Frontal cortex (tissue), 4 donors: ENCODE data around the gene BBS12. TPM values are rescaled to one million over a fixed set of nuclear protein-coding genes. Genes with fewer than 3 reads are reported as not detected.

Experiments used
- DNase-seq, 2 donors: peaks; one replicate each; pipeline ENCODE4 v3.0.0; 2012; ENCODE audit warnings: low spot score in 2 of 2
- FAIRE-seq: peaks from 2 replicates; lab custom pipeline; 2012; peaks lifted over from hg19 to GRCh38; lab: Jason Lieb, UNC
- total RNA-seq: library from RNA; depleted of rRNA; stranded (reverse); fragments of >200 nt; gene quantifications from one replicate; pipeline ENCODE4 v1.2.3, GENCODE V29; 2014
- donor health status: control.
- donor health status: control.
- donor health status: control.

Gene BBS12
- total RNA-seq, 1 donor from 2014 or later, result 16.3 TPM

DNA sequence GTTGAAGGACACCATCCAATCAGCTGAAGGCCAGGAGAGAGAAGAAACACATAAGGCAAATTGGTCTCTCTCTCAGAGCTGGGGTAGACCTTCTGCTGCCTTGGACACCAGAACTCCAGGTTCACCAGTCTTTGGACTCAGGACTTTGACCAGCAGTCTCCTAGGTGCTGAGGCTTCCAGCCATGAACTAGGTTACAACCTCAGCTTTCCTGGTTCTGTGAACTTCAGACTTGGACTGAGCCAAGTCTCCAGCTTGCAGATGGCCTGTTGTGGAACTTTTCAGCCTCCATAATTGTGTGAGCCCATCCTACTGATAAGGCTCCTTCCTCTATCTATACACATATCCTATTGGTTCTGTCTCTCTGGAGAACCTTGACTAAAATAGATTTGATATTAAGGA lies 20.6 kb upstream of the BBS12 start:
- no peak for FAIRE-seq

DNA sequence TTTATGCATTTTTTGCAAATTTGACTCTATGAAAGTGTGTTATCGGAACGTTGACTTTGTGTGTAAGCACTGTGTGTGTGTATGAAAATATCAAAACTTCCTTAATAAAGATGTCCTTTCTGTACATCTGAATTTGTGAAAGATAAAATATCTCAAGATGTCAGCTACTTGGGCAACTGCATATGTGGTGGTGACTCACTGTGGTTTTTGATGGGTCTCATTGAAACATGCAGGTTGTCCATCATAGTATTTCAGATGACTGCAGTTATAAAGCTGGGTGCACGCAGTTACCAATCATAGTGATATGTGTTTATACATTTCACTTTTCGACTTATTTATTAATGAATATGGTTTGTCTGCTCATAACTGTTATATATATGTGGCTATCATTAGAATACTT lies 19.7 kb upstream of the BBS12 start:
- DNase-seq, result no peak
- no peak for FAIRE-seq

More for the DNA sequence above, 20.6 kb upstream of the BBS12 start:
- DNase-seq, result no peak

DNA sequence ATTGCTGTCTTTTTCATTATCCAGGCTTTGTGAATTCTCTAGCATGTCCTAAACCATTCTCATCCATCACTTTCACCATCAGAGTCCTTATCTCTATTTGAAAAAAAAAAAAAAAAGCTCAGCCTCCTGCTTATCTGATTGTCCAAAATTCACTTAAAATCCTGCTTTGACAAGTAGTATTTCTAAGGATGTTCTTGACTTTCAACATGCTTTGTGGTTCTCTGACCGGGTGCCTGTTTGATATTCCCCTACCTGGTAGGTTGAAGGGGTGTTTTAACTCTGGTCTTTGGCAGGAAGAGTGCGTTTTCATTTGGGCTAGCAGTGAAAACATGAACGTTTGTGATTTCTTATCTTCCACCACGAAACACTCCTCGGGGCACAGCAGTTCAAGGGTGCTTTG lies 17.3 kb upstream of the BBS12 start:
- FAIRE-seq, result no peak

DNA sequence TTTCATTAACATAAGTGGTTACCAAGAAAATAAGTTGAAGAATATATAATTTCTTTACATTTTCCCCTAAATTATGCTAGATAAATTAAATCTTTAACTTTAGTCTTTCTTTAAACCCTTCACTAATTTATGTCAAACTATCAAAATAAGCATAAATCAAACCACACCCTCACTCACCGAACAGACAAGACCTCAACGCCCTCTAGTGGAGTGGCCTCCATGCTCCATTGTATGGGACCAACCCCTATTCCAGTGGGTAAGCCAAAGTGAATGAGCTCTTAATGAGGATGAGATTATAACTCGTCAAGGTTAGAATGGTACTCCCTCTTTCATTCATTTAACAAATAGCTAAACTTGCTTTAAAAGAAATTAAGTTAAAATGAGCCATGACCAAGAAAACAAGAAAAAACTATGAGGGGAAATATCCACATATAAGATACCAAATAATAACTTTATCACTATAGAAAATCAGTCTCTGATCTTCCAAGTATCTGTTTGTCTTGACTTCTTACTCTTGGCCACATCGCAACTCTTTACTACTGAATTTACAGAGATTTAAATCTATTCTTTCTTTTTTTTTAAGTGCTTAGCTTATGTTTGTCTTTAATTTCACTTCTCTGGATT lies 15.6 kb upstream of the BBS12 start:
- FAIRE-seq (peak; percentile 65), DNase-seq (peak in 1 of 2 donors; percentile 30)

More for the DNA sequence above, 17.3 kb upstream of the BBS12 start:
- DNase-seq, result no peak

DNA sequence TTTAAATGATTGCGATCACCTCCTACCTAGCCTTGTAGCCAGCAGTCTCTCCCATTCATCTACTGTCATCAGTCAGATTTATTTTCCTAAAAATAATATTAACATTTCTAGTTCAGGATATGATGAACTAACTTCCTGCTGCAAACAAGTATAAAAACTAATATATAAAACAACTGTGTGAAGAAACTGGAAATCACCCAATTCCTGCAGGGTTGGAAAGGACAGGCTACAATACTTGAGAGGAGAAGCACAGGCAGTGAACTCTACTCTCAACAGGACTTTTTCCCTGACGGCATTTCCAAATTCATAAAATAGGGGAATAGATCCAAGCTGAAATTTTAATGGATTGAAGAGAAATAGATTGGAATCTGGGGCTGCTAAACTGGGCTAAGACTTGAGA lies 14.2 kb upstream of the BBS12 start:
- DNase-seq (no peak), FAIRE-seq (no peak)

DNA sequence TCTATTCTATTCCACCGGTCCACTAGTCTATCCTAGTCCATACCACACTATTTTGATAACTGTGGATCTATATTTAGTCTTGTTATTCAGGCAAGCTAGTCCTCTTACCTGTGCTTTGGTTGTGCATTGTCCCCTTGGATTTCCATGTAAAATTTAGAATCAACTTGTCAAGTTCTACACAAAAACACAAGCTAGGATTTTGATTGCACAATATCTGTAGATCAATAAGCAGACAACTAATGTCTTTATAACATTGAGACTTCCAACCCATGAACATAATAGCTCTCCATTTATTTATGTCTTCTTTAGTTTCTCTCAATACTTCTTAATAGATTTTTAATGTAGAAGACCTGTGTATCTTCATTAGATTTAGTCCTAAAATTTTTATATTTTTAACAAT lies 10.2 kb upstream of the BBS12 start:
- DNase-seq (no peak), FAIRE-seq (peak; percentile 39)

DNA sequence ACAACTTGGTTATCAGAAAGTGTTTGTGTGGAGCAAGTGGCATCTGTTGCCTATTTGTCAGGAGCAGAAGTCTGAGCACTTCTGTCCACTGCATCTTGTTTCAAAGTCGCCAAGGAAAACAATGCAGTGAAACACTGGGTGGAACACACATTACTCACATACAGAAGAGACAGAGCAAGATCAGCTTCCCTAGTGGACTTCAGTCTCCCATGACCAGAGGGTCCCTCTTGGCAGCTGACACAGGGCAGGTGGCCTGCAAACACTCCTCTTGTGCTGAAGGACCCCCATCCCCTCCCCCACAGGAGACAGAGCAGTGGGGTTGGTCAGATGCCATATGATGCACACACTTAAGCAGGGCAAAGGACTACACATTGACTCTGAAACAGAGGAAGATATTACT lies 3.6 kb upstream of the BBS12 start:
- FAIRE-seq, result no peak
- DNase-seq, result no peak

DNA sequence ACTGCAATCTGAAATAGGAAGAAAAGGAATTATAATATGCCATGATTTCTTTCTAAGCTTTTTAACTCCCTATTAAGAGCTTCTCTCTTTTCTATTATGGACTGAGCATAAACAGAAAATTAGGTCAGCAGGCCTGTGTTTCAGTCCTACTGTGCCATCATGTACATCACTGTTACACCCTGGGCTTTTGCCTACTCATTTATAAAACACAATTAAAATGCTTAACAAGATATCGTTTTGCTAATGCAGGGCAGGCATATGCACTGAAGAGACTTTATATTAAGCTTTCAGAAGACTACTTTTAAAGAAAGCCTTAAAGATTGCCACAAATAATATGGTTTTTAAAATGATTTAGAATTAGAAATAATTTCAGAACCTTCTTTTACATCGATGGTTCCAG lies 828 bp upstream of the BBS12 start:
- no peak for DNase-seq
- no peak for FAIRE-seq

DNA sequence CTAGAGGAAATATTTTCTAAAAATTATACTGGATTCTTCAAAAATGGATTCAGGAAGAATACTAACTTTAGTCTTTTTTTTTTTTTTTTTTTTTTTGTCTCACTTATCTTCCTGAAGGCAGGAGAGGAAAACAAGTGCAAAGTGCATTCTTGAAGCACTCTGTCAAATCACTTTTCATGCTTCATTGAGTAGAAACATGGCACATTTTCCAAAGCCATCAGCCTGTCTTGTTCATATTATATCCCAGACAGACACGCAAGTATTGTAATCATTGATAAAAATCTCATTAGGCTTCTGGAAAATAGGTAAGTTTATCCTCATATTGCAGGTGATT lies 1.2 kb downstream of the BBS12 start:
- DNase-seq (no peak), FAIRE-seq (no peak)

DNA sequence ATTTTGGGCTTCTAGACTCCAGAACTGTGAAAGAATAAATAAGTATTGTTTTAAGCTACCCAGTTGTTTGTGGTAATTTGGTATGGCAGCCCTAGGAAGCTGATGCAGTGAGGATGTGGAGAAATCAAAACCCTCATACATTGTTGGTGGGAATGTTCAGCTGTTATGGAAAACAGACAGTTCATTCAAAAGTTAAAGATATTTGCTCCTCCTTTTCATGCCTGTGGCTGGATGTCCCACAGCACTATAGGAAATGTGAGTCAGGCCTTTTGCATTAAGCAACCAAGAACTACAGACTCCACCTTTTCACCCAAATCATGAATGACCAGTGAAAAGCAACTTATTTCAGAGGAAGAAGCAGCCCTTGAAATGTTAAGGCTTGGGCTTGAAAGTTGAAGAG lies 6.7 kb downstream of the BBS12 start:
- DNase-seq (no peak), FAIRE-seq (no peak)

DNA sequence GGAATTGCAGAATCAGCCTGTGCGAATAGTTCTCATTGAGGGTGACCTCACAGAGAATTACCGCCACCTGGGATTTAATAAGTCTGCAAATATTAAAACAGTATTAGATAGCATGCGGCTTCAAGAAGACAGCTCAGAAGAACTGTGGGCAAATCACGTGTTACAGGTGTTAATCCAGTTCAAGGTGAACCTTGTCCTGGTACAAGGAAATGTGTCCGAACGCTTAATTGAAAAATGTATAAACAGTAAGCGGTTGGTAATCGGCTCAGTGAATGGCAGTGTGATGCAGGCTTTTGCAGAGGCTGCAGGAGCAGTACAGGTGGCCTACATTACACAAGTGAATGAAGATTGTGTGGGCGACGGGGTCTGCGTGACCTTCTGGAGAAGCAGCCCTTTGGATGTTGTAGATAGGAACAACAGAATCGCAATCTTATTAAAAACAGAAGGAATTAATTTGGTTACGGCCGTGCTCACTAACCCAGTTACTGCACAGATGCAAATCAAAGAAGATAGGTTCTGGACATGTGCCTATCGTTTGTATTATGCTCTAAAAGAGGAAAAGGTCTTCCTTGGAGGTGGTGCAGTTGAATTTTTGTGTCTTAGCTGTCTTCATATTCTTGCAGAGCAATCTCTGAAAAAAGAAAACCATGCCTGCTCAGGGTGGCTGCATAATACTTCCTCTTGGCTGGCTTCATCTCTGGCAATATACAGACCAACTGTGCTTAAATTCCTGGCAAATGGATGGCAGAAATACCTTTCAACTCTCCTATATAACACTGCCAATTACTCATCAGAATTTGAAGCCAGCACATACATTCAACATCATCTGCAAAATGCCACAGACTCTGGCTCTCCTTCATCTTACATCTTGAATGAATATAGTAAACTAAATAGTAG lies 10.7 kb downstream of the BBS12 start:
- DNase-seq (no peak), FAIRE-seq (no peak)

DNA sequence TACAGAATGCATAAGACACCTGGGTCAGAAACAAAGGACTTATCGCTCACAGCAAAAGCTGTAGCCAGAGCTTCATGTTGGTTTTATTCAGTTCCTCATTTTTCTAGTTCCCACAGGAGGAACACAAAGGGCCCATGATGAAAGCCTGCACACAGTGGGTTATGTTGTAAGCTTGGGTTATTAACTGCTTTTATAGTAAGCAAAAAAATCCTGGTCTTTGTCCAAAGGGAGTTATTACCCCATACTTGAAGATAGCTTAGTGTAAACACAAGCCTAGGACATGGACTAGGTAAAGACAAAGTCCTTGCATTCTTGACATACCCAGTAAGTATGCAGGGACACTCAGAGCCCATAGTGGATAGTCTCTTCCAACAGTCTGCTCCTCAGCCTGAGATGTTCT lies 11.7 kb downstream of the BBS12 start:
- FAIRE-seq (no peak), DNase-seq (no peak)

DNA sequence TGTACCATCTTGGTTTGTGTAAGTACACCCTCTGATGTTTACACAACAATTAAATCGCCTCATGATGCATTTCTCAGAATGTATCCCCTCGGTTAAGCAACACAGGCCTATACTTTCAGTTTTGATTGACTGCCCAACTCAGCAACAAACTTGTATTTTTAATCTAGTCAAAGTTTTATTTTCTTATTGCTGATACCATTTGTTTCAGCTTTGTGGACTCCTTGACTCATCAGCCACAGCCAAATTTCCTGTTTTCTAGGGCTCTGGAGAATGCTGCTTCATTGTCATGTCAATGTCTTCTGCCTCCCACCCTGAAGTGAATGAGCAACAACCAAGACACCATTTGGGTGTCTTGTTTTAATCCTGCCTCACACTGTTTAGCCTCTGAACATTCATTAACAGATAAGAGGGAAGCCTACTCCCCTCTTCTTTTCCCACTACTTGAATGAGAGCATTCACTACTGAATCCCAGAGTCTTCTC lies 14.0 kb downstream of the BBS12 start:
- no peak for DNase-seq

DNA sequence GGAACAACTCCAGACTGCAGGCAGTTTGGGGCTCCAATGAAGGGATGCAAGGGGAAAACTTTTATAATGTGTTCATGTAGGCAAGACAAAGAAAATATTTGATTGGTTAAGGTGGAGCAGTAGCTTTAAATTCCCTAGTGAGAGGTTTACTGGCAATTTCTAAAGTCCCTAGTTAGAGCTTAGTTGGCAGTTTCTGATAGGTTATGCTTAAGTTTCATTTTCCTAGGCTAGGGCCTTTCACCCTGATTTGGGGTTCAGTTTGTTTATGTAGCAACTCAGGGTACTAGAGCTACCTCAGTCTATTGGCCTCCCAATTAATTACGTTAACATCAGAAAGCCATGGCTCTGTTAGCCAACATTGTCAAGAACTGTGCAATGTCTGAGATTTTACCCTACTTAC lies 14.6 kb downstream of the BBS12 start:
- FAIRE-seq (no peak), DNase-seq (no peak)

More for the DNA sequence above, 14.0 kb downstream of the BBS12 start:
- FAIRE-seq, result no peak

DNA sequence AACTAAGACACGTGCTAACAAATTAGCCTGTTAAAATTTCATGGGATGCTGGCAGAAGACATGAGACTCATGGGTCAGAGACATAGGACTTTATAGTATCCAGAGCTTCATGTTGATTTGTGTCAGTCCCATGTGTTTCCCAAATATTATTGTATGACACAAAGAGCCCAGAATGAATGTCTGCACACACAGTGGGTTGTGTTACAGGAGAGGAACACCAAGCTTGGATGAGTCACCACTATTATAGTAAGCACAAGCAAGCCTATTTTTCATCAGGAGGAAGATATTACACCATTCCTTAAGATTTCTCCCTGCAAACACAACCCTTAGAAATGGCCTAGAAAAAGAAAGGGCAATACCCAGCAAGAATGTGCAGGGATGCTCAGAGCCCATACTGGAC lies 15.4 kb downstream of the BBS12 start:
- FAIRE-seq (no peak), DNase-seq (no peak)

DNA sequence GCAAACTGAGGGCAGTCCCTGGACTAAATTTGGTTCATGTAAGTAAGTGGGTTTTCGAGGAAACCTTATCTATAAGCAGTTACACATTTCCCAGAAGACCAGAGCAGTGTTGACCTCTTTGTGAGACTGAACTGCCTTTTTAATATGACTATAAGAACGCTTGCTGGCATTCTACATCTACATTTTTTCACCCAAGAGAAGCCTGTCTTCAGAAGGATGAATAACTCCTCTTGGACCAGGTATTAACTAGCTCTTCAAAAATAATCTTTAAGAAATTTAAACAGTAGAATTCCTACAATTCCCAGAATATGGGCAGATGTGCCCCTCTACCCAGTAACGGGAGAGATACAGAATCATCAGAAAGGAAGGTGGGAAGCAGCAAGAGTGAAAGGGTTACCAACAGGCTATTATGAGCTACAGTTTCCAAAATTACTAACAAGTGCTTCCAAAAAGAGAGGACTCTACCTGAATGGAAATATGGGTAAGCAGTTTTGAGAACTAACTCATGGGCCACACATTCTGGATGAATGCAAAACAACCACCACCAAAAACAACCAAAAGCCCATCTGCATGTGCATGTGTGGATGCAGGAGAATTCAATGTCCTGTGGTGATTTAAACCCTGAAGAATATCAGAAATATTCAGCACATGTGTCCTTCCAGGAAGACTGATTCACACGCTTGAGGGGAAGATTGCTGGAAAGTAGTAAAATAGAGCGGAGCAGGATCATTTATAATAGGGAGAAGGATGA lies 17.4 kb downstream of the BBS12 start:
- no peak for FAIRE-seq
- no peak for DNase-seq

DNA sequence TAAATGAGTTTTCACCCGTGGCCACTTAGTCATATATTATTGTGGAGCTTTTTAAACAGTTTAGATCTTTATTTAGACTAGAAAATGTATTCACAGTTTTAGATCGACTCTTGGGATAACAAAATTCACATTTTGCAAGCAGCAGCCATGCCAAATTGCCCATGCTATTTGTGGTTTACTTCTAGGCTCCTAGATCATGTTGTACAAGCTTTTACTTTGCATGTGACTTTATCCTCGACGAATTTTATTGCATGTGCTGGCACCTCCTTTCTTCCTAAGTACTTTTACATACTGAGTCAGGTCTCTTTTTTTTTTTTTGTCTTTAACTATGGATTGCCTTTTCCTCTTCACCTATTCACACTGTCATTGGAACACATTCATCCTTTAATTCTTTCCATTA lies 23.2 kb downstream of the BBS12 start:
- no peak for DNase-seq
- FAIRE-seq, result no peak

DNA sequence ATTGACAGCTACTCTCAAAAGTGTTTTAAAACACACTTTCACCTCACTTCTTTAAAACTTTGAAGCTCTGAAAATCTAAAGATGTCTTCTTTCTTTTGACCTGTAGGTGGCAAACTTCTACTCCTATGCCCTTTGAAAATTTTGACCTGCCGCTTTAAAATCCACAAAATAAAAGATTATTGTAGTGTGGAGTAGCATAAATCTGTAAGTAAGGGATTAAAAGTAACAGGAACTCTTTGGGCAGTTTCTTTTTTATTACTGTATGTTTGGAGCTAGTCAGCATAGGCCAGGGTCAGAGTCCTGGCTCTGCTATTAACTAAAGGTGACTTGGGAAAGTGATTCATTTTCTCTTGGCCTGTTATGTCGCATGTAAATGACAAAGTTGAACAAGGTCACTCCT lies 25.5 kb downstream of the BBS12 start:
- DNase-seq (no peak), FAIRE-seq (peak; percentile 59)

DNA sequence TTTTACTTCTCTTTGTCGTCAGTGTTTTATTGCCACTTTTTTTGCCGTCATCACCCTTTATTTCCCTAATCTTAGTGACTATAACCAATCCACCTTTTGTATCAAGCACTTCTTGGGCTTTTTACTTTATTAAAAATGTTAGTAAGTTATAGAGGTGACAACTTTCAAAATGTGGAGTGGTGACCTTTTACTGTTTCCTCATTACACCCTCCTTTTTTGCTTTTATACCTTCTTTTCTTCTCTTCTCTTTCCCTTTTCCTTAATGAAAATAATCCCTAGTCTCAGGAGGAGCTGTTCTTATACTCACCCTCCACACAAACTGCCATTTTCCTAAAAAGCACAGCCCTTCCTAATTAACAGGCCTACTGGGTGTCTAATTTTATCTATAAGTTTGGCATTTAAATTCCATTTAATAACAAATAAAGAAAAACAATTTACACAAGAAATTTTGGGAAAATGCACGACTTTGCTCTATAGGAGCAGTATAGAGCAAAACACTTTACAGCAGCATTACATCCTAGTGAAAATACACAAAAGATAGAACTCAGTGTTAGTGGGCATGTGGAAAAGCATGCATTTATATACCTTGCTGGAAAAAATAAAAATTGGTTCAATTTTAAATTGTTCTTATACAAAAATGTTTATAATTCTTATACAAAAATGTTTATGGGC lies 27.3 kb downstream of the BBS12 start:
- FAIRE-seq (no peak), DNase-seq (no peak)

DNA sequence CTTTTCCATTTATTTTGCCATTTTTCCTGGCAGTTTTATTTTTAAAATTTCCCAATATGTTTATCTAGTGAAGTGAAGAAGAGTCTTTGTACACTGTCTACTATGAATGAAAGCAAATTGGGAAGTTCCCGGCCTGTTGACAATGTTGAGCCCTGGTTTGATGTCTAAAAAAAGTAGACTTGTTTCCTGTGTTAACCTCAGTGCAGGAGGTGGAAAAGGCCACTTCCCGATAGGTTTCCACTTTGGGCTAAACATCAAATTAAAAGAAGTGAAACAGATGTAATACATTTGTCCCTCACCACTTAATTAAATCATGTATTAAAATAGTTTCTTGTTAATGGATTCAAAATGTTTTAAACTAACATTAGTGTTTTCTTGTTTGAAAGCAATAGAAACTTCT lies 30.0 kb downstream of the BBS12 start:
- DNase-seq (no peak), FAIRE-seq (no peak)
